ENCODE results near the gene CFAP126. TPM values are rescaled to one million over a fixed set of nuclear protein-coding genes. Genes with fewer than 3 reads are reported as not detected.

CFAP126 gene
- total and polyA plus RNA-seq, 2 of the 8 experiments (the other 6 are each of a cell fraction or from before 2014, with no cell fraction given) = not detected

DNA sequence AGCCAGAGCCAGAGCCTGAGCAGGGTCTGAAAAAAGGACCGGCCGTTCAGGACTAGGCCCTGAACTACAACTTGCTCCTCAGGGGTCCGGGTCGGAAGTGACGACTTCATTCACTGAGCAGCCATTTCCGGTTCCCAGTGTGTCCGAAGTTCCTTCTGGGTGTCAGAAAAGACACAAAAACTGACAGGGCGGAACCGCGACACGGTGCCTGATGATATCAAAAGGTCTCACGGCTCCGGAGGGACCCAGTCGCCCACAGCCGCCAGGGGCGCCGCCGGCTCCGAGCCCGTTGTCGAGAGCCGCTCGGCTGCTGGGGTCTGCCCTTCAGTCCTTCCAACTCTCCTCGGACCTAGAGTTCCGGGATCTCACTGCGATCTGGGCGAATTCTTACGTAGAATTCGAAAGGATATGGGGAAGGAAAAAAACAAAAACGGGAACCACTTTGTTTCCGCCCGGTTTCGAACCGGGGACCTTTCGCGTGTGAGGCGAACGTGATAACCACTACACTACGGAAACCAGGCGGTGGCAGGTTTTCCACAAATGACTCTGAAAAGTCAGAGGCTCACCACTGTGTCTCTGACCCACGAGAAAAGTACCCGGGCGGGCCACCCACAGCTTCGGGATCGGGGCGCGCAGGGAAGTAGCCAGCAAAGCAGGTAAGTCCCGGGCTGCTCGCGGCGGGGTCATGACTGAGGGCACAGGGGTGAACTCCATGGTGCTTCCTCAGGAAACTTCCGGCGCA lies 31.8 kb upstream of the CFAP126 start (continued):
- TF ChIP-seq, protein P1, sequence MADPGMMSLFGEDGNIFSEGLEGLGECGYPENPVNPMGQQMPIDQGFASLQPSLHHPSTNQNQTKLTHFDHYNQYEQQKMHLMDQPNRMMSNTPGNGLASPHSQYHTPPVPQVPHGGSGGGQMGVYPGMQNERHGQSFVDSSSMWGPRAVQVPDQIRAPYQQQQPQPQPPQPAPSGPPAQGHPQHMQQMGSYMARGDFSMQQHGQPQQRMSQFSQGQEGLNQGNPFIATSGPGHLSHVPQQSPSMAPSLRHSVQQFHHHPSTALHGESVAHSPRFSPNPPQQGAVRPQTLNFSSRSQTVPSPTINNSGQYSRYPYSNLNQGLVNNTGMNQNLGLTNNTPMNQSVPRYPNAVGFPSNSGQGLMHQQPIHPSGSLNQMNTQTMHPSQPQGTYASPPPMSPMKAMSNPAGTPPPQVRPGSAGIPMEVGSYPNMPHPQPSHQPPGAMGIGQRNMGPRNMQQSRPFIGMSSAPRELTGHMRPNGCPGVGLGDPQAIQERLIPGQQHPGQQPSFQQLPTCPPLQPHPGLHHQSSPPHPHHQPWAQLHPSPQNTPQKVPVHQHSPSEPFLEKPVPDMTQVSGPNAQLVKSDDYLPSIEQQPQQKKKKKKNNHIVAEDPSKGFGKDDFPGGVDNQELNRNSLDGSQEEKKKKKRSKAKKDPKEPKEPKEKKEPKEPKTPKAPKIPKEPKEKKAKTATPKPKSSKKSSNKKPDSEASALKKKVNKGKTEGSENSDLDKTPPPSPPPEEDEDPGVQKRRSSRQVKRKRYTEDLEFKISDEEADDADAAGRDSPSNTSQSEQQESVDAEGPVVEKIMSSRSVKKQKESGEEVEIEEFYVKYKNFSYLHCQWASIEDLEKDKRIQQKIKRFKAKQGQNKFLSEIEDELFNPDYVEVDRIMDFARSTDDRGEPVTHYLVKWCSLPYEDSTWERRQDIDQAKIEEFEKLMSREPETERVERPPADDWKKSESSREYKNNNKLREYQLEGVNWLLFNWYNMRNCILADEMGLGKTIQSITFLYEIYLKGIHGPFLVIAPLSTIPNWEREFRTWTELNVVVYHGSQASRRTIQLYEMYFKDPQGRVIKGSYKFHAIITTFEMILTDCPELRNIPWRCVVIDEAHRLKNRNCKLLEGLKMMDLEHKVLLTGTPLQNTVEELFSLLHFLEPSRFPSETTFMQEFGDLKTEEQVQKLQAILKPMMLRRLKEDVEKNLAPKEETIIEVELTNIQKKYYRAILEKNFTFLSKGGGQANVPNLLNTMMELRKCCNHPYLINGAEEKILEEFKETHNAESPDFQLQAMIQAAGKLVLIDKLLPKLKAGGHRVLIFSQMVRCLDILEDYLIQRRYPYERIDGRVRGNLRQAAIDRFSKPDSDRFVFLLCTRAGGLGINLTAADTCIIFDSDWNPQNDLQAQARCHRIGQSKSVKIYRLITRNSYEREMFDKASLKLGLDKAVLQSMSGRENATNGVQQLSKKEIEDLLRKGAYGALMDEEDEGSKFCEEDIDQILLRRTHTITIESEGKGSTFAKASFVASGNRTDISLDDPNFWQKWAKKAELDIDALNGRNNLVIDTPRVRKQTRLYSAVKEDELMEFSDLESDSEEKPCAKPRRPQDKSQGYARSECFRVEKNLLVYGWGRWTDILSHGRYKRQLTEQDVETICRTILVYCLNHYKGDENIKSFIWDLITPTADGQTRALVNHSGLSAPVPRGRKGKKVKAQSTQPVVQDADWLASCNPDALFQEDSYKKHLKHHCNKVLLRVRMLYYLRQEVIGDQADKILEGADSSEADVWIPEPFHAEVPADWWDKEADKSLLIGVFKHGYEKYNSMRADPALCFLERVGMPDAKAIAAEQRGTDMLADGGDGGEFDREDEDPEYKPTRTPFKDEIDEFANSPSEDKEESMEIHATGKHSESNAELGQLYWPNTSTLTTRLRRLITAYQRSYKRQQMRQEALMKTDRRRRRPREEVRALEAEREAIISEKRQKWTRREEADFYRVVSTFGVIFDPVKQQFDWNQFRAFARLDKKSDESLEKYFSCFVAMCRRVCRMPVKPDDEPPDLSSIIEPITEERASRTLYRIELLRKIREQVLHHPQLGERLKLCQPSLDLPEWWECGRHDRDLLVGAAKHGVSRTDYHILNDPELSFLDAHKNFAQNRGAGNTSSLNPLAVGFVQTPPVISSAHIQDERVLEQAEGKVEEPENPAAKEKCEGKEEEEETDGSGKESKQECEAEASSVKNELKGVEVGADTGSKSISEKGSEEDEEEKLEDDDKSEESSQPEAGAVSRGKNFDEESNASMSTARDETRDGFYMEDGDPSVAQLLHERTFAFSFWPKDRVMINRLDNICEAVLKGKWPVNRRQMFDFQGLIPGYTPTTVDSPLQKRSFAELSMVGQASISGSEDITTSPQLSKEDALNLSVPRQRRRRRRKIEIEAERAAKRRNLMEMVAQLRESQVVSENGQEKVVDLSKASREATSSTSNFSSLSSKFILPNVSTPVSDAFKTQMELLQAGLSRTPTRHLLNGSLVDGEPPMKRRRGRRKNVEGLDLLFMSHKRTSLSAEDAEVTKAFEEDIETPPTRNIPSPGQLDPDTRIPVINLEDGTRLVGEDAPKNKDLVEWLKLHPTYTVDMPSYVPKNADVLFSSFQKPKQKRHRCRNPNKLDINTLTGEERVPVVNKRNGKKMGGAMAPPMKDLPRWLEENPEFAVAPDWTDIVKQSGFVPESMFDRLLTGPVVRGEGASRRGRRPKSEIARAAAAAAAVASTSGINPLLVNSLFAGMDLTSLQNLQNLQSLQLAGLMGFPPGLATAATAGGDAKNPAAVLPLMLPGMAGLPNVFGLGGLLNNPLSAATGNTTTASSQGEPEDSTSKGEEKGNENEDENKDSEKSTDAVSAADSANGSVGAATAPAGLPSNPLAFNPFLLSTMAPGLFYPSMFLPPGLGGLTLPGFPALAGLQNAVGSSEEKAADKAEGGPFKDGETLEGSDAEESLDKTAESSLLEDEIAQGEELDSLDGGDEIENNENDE (IDR thresholded peaks at IDR 0.05; ENCODE audit: insufficient replicate concordance, low read length) = no peak
- peak; percentile 51; the same call in 1 of the 2 replicates for TF ChIP-seq PHF8 (conservative IDR thresholded peaks at IDR 0.05; ENCODE audit: low read depth, low read length)
- peak; percentile 62; the same call in 1 of the 2 replicates for TF ChIP-seq POLR2AphosphoS5 (IDR thresholded peaks at IDR 0.05; ENCODE audit: low read depth, low read length)
- no peak for TF ChIP-seq CEBPB (IDR thresholded peaks at IDR 0.05; ENCODE audit: low read depth, low read length)
- peak; percentile 26; the same call in 1 of the 2 replicates for TF ChIP-seq NRF1 (IDR thresholded peaks at IDR 0.05; ENCODE audit: low read depth, low read length)
- TF ChIP-seq CREB1 (IDR thresholded peaks at IDR 0.05) = peak; percentile 73
- TF ChIP-seq, protein P2, sequence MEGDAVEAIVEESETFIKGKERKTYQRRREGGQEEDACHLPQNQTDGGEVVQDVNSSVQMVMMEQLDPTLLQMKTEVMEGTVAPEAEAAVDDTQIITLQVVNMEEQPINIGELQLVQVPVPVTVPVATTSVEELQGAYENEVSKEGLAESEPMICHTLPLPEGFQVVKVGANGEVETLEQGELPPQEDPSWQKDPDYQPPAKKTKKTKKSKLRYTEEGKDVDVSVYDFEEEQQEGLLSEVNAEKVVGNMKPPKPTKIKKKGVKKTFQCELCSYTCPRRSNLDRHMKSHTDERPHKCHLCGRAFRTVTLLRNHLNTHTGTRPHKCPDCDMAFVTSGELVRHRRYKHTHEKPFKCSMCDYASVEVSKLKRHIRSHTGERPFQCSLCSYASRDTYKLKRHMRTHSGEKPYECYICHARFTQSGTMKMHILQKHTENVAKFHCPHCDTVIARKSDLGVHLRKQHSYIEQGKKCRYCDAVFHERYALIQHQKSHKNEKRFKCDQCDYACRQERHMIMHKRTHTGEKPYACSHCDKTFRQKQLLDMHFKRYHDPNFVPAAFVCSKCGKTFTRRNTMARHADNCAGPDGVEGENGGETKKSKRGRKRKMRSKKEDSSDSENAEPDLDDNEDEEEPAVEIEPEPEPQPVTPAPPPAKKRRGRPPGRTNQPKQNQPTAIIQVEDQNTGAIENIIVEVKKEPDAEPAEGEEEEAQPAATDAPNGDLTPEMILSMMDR (IDR thresholded peaks at IDR 0.05; ENCODE audit: control extremely low read depth in 1 of 3, insufficient read depth in 1 of 3, low read depth in 1 of 3, low read length in 3 of 3) = peak in 2 of 3 experiments; percentile 34 to 39; a peak in 3 of 4 replicates

Measured in H1 (cell line).